NCI-H2227 treated with DMSO at 0.1 percent for 48 hours (cell line): ENCODE data around the gene TPO.

Experiments used
- DNase-seq: peaks from one replicate; lab custom pipeline; 2025; lab: John Stamatoyannopoulos, UW

The TPO gene

DNA sequence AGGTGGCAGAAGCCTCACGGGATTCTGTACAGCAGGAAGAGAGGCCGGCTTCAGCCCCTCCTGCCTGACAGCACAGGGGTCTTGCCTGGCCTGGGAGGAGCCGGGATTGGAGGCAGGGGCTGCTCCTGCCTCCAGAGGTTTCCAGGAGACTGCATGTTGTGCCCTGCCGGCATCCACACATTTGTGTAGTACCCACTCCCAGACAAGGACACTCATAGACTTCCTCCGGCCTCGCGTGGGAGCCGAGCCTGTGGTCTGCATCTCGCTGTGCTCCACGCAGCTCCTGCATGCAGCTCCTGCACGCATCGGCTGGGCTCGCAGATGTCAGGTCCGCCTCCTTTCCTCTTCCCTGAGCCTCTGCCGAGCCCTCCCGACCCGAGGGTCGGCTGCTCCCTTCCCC is 34.7 kb downstream of the TPO start:
- DNase-seq, result no peak

DNA sequence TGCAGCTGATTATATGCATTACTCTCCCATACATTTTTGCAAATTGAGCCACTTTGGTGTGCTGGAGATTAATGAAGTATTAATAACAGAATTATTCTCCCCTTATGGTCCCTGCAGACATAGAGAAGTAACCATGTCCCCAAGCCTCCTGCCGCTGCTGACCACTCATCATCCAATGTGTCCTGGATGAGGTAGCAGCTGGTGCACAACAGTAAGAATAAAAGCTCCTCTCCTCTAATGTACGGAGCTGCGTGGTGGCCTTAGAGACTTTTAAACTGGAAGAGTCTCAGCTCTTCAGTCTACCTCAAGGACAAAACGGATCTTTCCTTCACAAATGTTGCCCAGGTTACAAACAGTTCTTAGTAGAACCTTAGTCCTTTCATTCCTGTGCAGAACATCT is 37.7 kb downstream of the TPO start:
- DNase-seq, result no peak

DNA sequence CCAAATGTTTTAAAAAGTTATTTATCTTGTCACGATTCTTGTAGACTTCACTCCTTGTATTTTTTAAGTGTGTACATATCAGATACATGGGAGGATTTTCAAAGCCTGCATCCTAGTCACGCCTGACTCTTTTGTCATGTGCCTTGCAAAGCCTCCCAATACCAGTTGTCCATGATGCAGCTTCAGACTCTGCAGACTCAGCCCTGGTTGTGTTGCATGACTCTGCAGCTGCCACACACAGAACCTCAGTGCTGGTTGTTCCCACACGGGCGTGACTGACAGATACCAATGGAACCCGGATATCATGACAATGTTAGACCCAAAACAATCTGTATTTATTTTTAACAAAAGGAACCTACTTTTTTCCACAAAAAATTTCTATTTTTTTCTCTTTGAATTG is 38.2 kb downstream of the TPO start:
- no peak for DNase-seq

DNA sequence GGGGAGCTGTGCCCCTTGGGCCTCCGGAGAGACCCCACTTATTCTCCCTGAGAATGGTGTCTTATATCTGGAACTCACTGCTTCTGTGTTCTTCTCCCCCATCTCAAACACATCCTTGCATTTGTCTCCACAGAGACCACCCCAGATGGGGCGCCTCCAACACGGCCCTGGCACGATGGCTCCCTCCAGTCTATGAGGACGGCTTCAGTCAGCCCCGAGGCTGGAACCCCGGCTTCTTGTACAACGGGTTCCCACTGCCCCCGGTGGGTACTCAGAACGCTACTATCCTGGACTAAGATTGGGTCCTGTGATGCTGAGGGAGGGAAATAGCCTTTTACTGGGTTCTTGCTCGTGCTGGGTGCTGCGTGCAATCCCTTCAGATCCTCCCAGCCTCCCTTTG is 40.3 kb downstream of the TPO start:
- DNase-seq, result no peak

DNA sequence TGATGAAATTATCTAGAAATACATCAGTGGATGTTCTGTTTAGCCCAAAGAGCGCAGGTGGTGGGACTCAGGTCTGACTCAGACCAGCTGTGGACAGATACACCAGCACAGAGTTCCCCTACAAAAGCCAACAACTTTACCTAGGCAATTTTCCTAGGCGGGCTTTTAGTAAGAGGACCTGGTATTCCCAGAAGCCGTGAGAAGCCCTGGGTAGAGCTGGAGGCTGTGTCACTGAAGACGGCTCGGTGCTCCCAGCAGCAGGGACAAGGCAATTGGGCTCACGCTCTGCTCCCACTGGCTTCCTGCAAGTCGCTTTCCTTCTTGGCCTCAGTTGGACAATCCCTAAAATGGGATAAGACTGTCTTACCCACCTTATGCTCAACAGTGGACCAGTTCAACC is 41.1 kb downstream of the TPO start:
- DNase-seq, result no peak

DNA sequence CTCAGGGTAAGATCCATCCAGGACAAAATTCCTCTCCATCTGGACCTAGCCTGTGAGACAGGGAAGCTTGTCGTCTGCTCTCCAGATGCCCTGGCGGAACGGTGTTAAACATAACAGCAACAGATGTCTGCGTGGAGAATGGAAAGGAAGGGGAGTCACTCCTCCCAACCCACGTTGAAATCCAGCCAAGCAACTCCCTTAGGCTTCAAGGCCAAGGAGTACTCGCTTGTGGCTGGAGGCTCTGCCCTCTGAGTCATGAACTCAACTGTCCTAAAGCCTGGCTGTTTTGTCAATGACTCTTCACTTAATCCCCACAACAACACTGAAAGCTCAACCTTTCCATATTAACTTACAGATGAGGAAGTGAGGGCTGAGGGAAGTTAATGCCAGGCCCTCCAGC is 42.2 kb downstream of the TPO start:
- DNase-seq, result no peak

DNA sequence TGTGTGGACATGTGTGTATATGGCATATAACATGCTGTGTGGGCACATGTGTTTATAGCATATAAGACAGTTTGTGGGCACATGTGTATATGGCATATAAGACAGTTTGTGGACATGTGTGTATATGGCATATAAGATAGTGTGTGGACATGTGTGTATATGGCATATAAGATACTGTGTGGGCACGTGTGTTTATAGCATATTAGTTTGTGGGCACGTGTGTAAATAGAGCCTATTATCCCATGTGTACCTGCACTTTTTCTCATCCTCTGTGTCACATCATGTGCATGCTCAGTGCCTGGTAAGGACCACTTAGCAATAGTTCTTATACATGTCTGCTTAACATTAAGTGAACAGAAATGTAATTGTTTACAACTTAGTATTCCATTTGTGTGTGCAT is 45.2 kb downstream of the TPO start:
- no peak for DNase-seq

DNA sequence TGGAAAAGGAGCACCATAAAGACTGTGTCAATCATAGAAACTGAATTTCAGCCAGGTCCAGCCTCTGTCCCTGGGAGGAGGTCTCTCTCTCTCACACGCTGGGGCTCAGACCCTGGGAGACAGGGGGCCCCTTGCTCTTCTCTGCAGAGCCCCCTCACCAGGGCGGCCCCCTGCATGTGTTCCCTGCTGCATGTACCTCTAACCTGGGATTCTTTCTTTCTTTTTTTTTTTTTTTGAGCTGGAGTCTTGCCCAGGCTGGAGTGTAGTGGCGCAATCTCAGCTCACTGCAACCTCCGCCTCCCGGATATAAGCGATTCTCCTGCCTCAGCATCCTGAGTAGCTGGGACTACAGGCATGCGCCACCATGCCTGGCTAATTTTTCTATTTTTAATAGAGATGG is 46.5 kb downstream of the TPO start:
- no peak for DNase-seq

DNA sequence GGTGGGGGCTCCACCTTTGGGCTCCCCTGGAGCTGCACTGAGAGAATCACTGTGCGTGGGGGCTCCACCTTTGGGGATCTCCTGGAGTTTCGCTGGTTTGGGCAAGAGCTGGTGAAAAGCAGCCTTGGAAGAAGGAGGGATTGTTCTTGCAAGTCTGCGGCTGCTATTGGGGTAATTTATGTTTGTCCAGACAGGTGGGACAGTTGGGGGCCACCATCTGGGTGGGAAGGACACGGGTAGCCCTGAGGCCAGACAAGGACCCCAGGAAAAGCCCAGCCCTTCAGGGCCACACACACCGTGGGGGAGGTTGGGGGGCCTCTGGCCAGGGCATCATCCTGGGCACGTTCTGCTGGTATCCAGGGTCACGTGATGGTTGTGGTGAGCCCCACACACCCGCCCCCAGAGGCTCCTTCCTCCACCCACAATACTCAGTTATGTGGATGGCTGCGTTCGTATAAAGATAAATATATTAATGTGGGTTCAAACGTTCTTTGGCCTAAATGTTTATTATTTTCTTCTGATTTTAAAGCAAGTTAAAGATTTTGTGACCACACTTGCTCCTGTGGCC is 47.7 kb downstream of the TPO start:
- DNase-seq, result no peak

DNA sequence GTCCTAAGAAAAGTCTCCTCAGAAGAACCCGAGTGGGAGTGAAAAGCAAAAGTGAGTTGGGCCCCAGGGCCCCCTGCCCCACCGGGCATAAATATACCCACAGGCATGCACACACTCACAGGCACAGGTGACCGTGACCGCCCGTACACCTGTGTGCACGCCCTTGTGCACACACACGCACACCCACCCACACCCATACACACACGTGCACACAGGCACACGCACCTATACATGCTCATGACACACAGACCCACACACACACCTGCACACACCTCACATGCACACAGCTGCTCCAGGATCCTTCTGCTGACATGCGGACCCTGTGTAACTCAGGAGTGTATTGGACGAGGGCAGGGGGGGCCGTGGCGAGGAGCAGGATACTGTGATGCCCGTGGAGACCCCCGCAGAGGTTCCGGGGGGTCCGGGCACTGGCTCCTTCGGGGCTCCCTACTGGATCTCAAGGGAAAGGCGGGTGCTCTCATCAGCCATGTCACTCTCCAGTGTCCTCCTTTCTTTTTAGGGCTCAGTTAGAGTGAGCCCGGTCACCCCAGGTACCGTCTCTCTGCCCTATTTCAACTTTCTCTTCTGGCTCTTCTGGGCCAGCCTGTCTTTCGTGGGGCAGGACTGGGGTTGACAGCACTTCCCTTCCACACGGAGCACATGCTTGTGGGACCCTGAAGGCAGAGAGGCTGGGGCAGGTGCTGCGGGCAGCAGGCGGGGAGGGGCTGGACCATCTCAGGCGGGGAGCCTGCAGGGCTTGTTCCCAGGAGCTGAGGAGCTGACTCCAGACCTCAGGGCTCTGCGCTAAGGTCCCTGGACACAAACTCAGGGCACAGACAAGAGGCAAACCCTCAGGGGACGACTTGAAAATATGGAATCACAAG is 48.5 kb downstream of the TPO start:
- DNase-seq, result no peak

DNA sequence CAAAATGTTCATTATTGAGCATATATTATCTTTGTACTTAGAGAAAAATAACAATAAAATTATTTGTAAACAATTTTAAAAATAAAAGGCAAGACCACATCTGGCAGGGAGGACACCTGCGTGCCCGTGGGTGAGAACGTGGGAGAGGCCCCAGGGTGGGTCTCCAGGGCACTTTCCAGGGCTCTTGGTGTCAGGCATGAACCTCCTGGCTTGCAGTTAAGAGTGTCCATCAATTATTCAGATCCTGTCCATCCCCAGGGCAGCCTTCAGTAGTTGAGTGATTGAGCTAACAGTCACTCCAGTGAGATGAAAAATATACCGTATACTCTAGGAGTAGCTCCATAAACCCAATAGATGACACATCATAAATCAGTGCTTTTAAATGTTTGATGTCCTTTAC is 49.7 kb downstream of the TPO start:
- no peak for DNase-seq

DNA sequence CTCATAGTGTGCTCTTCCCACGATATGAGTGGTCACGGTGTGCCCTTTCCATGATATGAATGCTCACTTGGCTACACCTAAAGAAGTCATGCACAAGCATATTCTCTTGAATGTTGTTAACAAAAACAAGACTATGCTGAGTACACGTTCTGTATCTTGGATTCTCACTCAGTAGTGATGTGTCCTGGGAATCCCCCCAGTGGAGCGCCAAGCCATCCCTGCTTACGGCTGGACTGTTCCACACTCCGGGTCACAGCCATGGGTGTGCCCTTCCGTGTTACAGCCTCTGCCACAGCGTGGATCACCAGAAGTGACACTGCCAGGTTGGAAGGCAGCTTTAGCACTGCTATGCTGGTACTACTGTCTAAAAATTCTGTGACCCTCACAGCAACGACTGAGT is 59.1 kb downstream of the TPO start:
- DNase-seq, result no peak

DNA sequence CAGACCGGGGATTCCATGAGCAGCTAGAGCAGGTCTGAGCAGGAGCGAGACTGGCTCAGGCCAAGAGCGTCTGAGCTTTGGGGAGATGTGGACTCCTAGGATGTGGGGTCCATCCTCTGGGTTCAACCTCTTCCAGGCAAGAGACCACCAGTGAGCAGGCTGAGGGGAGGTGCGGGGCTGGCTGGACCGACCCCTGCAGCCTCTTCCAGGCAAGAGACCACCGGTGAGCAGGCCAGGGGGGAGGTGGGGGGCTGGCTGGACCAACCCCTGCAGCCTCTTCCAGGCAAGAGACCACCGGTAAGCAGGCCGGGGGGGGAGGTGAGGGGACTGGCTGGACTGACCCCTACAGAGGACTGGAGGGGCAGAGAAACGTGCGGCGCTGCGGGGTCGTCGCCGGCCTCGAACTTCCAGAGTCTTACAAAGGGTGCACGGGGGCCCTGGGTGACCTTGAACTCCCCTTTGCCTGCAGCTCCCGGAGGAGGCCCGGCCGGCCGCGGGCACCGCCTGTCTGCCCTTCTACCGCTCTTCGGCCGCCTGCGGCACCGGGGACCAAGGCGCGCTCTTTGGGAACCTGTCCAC is 63.4 kb downstream of the TPO start:
- DNase-seq, result no peak

DNA sequence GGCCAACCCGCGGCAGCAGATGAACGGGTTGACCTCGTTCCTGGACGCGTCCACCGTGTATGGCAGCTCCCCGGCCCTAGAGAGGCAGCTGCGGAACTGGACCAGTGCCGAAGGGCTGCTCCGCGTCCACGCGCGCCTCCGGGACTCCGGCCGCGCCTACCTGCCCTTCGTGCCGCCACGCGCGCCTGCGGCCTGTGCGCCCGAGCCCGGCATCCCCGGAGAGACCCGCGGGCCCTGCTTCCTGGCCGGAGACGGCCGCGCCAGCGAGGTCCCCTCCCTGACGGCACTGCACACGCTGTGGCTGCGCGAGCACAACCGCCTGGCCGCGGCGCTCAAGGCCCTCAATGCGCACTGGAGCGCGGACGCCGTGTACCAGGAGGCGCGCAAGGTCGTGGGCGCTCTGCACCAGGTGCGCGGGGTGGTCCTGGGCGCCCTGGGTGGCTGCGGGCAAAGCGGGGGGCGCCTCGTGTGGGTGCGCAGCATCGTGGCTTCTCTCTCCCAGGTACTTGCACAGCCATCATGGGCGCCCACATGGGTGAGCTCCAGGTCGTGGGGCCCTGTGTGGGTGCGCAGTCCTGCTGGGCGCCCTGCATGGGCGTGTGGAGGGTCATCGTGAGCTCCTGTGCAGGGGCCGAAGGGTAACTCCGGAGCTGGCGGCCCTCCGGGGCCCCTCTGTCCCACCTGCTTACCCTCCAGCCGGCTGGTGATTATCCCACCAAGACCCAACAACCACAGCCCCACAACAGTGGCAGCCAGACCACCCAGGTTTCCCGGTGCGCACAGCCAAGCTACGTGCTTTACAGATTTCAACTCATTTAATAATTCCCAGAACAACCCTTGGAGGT is 64.2 kb downstream of the TPO start:
- no peak for DNase-seq

DNA sequence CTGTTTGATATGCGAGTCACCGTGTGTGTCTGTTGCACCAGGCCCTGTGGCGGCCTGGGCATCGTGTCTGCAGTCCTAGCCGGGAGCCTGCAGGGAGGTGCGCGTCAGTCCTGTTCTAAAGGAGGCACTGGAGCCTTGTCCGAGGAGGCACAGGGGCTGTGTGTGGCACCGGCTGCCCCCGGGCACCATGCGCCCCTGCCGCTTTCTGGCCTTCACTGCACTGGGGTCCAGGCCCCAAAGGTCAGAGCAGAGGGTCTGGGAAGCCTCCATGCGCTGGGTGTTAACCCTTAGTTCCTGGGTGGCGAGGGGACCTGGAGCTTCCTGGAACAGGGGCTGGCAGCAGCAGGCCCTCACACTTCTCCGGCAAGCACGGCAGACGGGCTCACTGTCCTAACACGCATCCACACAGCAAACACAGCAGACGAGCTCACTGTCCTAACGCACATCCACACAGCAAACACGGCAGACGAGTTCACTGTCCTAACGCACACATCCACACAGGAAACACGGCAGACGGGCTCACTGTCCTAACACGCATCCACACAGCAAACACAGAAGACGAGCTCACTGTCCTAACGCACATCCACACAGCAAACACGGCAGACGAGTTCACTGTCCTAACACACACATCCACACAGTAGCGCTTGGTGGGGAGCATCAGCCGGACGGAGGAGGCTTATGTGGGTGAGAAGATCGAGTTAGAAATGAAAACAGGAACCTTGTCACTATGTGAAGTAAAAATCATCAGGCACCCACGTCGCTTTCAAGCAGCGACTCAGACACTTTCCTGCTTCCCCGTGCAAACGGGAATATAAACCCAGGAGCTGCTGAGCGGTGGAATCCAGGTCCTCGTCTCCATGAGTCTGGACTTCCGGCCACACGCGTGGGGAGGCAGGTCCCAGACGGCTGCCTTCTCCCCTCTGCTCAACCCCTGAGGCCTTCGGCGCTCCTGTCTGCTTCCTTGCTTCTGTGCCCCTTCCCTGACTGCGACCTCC is 65.3 kb downstream of the TPO start:
- no peak for DNase-seq

DNA sequence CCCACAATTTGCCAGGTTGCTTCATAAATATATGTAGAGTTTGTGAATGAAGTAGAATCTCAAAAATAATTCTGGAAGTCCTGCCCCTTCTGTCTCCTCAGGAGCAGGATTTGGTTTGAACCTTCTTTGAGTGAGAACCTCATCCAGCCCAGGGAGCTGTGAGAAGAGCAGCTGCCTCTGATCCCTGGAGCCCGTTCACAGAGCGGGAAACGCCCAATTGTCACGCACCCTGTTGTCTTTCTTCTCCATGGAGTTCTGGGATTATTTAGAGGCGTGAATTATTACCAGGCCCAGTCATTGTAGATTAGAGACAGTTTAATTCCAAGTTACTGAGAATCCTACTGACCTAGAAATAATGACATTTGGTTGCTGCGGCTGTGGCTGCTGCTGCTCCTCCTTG is 66.1 kb downstream of the TPO start:
- no peak for DNase-seq

DNA sequence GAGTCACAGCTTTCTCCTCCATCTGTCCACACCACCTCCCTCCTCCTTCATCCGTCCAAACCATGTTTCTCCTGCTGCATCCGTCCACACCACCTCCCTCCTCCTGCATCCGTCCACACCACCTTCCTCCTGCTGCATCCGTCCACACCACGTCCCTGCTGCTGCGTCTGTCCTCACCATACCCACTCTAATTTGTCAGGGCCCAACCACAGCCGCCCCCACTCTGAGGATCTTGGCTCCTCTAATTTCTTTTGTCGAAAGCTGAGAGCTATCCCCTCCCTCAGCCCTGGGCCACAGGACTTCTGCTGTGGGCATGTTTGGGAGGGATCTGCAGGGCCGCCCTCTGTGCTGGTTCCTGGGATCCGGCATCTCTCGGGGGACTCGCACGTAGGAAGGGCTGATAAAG is 67.4 kb downstream of the TPO start:
- no peak for DNase-seq

DNA sequence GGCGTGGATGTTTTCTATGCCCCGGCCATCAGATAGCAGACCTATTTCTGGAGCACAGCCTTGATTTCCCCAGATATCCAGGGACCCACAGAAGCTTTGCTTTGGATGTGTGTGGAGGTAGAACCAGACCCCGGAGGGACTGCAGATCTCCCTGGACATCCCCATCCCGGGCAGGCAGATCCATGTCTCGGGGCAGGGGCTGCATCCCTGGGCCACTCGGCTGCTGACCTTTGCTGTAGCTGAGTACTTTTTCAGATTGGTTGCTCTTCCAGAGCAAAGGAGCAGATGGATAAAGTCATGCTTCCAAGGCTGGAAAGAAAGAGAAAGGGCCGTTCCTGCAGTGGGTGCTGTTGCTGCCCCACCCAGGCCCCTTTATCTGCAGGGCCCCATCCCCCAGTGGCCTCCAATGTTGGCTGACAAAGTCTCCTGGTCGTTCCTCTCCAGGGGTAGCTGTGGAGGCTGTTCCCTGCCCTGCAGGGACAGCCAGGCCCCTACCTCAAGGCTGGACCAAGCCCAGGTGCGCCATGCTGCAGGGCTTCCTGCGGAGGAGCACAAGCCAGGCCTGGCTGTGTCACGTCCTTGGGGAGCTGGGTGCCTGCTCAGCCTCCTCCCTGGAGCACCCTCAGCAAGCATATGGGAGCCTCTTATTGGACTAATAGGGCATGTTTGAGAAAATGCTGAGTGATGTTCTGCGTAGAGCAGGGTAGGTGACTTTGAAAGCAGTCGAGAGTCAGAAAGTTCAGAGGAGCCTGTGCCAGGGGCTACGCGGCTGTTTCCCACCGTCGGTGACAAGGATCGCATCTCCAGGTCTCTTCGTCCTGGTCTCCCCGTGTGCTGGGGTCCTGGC is 68.4 kb downstream of the TPO start:
- DNase-seq, result no peak

DNA sequence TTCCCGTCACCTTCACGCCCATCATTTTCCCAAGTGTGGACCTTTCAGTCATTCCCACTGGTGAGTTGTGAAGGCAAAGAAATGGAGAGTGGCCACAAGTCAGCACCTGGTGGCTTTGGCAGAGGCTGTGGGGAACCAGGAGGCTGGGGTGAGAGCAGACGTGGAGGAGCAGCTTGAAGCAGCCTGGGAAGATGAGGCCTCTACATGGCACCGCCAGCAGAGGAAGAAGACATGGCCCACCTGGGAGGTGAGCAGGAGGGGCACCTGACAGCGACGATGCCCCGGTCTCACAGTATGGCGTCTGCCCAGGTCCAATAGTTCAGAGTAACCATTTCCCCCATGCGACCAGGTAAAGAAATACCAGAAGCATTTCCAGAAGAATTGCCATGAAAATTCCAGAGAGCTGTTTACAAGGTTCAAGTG is 69.0 kb downstream of the TPO start:
- no peak for DNase-seq

DNA sequence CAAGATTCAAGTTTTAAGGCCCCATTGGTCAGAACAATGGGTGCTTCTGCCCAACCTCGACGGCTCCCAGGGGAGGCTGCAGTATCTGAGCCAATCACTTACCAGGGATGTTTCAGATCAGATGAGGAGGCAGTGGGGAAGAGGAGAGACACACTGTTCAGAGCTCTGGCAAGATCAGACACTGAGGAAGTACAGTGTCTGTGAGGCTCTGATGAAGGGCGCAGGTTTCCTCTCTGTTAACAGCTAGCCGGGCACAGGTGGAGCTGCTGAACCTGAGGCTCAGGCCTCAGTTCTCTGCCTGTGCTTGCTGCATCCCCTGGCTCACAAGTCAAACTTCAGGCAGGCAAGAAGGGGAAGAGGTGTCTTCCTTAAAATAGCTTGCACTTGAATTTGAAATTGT is 69.7 kb downstream of the TPO start:
- no peak for DNase-seq
